HG03139 (cell line): ENCODE measurements around the gene GPX3.

Experiments used
- ATAC-seq: cut with Tn5 transposase; IDR thresholded peaks from one replicate; pipeline ENCODE4 v1.9.1; 2021; ENCODE audit not compliant: unreplicated experiment

GPX3 gene

DNA sequence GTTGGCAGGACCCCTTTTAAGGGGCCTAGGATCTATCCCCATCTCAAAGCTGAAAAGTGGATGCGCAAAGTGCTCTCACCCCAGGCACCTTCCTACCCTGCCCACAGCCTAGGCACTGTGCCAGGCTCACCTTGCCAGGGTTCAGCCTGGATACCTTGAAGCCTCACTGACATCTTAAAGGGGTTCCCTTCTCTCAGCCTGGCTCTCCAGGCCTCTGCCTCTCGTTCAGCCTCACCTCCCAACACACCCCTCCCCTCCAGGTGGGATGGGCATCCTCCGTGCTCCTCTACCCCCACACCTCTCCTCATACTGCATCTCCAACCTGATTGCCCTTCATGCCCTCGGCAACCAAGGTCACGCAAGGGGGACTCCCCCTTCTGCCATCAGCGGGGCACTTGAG, 34.9 kb downstream of the GPX3 start:
- ATAC-seq = no peak

DNA sequence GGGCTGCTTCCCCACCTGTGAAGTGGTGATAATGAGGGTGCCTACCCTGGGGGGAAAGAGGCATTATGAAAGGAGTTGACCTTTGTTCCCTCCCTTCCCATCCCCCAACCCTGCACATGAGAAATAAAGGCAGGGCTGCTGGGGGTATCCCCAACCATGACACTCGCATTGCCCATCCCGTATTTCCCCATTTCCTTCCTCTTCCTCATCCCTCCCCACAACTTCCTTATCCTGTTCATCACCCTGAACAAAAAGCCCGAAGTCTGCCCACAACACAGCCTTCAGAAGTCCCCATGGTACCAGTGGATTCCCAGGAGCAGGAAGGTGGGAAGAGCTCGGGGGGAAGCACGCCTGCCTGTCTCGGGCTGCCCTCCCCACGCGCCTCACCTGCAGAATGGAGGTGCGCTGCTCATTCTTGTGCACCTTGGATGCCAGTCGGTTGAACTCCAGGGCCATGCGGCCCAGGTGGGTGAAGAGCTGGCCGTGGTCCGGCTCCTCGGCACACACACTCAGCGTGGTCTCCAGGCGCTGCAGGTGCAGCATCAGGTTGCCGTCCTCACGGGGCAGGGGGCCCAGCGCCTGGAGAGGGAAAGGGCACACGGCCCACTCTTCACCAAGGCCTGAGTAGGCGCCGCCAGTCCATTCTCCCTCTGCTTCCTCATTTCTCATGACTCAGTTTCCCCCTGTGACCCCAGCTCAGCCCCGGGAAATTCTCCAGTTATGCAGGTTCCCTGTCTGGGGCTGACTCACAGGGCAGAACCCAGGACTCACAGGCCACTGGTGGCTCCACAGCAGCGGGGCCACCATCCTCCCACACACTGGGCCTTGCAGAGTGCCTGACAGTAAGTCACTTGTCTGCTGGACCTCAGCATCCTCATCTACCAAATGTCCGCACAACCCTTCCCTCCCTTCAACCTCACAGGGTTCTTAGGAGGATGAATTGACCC, 36.3 kb downstream of the GPX3 start:
- ATAC-seq = no peak

DNA sequence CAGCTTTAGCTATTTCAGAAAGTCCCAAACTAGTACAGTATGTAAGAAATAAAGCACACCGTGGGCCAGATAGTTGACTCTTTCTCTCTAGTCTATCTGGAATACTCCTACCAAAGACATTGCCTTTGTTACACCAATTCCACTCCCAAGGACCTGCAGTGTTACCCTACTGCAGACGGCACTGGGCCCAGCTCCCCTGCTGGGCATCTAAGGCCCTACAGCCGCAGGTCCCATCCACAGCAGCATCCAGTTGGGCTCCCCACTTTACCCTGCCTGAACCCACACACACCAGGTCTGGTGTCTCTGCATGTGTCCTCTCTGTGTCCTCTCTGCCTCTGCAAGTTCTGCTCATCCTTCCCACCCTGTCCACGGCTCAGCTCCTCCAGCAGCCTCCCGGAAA, 37.9 kb downstream of the GPX3 start:
- ATAC-seq = no peak

DNA sequence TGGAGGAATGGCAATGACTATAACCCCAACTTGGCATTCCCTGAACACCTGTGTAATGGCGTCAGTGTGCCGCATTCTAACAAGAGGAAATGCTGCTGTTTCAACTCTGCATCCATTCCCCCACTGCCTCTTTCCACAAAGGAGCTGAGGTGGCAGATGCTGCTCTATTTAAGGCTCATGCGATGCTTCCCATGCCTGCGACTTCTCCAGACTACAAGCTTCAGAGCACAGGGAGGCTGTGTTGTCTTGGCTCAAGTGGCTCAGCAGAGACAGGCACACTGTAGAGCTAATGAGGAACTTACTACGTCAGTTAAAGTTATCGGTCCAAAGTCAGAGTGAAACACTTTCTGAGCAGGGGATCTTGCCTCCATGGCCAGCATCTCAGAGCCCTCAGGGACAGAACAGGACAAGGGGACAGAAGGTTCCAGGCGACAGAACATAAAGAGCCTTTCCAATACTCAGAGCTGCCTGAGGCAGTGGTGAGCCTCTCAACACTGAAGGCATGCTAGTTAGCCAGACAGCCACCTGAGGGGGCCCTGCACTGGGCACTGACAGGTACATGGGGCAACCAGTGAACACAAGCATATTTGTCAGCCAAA, 38.6 kb downstream of the GPX3 start:
- ATAC-seq = no peak

DNA sequence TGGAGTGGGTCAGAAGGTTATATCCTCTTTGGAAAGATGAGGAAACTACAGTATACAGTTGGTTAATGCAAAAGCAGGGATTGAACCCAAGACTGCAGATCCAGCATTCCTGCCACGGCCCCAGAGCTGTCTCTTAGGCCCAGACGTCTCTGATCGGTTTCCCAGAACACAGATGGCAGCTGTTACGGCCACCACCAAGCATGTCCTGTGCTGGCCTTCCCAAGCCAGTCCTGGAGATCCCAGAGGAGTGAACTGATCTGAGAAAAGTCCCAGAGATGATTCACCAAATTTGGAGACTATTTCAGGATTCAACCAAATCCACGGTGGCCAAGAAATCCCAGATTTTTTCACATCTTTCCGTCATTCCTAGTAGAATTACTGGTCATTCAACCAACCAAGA, 40.4 kb downstream of the GPX3 start:
- no peak for ATAC-seq

DNA sequence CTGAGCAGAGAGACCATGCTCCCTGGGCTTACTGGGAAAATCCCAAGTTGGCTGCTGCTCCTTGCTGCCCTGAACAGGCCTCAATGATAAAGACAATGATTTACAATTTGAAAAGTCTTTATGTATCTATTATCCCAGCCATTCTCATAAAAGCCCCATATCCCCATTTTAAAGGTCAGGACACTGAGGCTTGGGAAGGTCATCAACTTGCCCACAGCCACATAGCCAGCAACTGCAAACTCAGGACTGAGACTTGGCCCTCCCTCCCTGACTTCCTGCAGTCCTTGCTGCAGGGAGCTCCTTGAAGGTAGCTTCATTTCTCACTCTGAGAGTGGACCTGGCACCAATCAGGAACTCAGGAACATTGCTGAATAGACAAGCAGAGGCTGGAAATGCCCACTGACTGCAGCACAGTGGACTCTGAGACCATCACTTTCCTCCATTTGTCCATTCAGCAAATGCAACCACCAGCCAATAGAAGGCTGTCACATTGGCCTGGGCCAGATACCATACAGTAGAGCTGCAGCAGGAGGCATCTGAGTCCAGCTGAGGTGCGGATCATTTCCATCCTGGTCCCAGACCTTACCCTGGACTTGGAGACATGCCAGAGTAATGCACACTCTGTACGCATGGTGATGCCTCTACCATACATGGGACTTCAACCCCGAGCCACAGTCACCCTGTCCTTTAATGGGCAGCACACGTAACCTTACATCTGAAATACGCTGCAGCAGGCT, 42.2 kb downstream of the GPX3 start:
- ATAC-seq = no peak

DNA sequence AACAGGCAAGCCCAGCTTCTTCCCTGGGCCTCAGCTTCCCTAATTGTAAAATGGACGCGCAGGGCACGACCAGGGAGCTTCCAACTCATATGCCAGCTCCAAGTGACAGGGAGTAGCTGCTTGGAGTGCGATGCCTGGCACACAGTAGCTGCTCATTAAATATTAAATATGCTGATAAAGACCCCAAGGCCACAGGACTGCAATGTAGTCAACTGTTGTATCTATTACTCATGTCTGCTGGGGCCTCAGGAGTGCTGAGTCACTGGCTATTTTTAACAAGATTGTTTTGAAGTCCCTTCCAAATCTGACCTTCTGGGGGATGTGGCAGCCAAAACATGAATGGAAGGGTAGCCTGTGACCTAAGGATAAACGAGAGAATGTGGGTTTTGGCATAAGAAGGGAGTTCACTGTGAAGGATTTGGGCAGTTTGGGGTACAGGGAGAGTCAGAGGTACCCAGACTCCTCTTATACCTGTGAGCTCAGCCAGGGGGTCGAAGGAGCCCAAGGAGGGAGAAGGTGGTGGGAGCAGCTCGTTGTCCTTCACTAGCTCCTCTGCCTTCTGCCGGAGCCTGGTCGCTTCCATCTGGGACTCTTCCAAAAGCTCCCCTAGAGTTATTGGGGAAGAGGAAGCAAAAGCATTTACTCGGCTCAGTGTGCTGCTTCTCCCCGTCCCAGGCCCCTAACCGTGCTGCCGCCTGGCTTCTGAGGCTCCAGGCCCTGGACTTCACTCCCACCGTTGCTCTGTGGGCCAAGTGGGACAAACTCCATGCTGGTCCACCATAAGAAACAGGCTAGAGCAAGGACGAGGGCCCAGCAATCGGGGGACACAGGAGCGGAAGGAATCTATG, 43.0 kb downstream of the GPX3 start:
- no peak for ATAC-seq

DNA sequence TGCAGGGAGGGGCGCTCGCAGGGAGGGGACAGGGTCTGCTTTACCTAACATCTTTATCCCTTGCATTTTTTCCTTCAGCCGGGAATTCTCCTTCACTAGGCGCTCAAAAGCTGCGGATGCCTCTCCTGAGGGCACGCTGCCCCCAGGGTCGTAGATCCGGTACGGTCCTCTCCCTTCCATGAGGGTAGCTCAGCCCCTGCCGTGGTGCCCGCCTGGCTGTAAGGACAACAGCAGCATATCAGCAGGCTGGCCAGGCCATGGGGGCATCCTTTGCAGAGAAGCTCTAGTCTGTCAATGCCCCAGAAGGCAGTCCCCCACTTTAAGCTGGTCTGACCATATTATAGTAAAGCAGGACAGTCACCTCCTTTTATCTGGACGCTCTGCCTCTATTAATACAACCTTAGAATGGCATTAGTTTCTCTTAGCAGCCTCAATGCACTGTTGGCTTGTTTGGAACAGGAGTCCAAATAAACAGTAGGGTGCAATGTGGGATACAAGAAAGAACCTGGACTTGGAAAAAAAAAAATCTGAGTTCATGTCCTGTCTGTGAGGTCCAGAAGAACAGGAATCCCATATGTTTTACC, 44.6 kb downstream of the GPX3 start:
- ATAC-seq = no peak

DNA sequence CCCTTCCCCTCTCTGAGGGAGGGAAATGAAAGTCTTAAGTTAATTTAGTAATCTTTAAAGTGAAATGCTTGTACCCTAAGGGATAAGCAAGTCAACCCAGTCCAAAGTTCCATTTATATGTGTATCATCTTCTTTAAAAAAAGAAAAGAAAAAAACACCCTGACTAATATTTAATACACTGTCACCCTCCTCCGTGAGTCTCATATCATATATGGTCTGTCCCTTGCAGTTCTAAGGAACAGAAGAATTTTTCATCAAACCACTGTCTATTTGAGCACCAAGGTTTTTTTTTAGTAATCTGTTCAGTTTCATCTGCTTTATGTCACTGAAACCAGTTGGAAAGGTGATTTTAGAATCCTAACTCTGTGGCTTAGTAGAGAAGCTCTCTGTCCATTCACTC, 45.2 kb downstream of the GPX3 start:
- no peak for ATAC-seq

DNA sequence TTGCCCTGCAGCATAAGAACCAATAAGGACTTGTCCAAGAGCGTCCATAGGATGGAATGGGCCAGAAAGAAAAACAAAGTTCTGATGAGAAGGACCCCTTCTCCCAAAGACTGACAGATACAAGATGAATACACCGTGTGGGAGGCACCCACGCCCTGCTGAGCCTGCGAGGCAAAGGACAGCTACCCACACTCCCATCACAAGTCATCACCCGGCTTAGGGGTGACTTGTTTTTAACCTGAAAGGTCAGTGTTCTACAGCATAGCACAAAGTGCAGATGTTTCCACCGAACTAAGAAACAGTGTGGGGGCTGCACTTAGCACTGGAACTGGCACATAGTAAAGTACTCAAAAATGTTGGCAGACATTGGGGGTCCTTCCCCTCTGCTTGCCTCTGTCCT, 46.5 kb downstream of the GPX3 start:
- no peak for ATAC-seq

DNA sequence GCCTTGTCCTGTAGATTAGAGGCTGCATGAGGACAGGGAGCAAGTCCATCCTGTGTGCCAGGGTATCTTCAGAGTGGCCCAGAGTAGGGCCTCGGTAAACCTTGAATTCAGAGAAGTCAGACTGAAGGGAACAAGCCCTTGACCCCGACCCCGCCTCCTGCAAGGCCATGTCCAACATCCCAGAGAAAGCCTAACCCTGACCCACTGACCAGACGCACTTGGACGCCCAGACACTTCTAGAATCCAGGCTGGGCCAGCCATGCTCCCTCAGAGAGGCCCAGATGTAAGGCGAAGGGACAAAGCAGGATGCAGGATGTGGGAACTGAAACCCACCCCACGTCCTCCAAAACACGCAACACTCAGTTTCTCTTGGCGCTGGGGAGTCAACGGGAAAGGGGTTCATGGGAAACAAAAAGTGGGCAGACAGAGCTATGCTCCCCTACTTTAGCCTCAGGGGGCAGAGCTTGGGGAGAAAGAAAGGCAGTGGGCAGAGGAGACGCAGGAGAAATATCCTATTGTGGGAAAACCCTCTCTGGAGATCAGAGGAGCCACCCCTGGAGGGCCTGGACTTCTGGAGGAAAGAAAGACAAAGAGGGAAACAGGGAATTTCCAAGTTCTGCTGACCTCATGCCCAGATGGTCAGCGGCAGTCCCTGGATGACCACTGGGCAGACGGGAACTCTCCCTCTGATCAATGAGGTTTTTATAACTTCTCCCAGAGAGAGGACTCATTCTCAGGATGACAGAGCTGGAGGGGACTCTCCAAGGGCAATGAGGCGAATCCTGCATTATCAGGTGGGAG, 47.4 kb downstream of the GPX3 start:
- ATAC-seq = no peak

DNA sequence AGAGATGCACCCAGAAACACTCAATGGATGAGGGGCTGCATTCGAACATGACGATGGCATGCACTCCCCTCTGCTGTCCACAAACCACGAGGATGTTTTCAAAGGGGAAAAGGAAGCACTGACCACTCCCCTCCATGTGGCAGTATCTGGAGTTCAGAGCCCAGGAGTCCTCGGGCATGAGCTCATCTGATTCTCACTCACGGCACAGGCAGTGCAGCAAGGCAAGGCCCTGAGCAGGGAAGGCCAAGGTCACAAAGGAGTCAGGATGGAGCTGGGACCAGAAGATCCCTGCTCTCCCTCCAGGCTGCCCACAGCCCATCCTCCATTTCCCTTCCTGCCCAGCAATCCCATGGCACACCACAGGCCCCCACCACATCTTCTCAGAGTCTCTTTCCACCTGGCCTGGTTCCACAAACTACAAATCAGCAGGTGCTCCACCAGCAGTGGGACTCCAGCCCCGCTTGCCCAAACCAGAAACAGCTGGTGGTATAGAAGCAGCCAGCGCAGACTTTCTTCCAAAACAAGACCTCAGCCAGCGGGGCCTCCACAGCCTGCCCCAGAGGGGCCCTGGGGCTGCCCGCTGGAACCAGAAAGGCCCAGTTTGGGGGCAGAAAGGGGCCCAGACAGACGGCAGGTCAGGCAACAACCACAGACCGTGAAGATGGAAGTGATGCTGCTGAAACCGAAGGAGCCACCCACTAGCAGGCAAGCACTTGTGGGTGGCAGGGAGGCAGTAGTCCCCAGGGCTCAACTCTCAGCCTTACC, 48.2 kb downstream of the GPX3 start:
- ATAC-seq = no peak

DNA sequence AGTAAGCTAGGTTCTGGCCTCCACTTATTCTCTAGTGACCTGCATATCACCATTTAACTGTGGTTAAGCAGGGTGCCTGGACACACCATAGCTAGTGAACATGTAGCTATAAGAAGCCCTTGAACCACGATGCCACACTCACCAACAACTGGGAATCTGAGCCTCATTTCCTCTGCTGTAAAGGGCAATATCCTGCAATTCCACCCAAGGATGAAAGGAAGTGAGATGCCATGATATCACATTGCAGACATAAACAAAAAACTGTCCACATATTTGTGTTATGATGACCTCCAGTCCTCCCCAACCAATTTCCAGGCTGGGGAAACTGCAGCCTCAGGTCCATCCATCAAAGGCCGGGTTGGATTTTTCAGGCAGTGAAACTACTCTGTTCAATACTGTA, 50.1 kb downstream of the GPX3 start:
- no peak for ATAC-seq

DNA sequence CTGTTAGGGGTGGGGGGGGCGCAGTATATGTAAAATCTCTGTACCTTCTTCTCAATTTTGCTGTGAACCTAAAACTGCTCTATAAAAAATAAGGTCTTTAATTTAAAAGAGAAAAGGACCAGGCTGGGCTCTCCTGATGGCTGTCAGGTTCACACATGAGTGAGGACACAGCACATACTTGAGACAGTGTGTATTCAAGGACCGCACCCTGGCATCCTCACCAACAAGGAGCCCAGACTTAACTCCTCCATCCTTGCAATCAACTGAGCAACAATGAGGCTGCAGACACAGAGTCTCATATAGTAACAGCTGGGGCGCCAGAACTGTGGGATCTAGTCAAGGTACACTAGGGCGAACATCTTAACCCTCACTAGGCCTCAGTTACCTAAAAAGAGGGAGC, 50.6 kb downstream of the GPX3 start:
- no peak for ATAC-seq

DNA sequence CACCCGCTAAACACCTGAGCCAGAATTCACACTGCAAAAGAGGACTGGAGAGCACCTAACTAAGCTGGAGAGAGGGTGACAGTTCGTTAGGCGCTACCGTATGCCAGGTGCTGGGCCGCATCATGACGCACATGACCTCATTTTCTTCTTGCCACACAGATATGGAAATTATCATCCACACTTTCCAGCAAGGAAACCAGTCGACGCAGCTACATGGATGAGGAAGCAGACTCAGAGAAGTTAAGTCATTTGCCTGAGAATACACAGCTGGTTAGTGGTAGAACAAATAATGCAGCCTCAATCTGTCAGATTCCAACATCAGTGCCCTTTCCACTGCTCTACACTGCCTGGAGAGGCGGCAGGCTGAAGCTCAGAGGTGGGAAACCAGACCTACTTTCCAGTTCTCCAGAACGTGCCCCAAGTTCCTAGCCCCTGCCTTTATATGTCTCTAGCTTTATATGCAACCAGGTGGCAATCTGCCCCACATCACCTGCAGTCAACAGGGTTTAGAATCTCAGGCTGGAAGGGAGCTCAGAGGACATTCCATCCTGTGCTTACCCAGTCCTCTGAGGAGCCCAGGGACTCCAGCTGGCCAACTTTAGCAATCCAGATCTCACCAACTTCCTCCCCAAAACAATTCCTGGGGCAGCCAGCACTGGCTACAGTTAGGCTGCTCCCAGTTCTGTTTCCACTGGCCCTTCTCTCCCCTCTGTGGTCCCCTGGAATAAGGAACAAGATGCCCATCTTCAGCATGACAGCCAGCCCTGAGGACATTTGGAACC, 51.6 kb downstream of the GPX3 start:
- no peak for ATAC-seq

DNA sequence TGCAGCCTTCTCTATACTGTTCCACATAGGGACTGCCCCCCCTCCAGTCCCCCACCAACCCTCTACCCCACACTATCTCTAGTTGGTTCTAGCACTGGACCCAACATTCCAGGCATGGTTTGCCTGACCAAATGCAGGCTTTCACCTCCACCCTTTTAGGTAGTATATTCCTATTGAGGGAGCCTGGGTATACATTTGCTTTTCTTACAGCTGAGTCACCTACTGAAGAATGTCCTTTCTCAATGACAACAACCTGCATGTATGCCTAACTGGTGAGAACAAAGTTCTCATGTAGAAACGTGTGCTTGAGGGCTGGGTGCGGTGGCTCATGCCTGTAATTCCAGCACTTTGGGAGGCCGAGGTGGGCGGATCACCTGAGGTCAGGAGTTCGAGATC, 52.2 kb downstream of the GPX3 start:
- no peak for ATAC-seq

DNA sequence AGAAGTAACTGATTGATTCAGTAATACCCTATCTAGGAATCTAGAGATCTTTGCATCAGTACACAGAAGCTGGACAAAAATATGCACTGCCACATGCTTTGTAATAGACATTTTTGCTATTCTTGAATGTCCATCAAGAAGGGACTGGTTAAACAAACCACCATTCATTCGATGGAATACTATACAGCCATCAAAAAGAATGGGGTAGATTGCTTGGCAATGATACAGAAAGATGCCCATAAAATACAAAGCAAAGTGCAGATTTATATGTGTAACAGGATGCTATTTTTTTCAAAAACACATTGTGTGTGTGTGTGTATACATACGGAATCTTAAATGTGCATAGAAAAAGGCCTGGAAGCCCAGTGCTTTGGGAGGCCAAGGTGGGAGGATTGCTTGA, 52.9 kb downstream of the GPX3 start:
- no peak for ATAC-seq

DNA sequence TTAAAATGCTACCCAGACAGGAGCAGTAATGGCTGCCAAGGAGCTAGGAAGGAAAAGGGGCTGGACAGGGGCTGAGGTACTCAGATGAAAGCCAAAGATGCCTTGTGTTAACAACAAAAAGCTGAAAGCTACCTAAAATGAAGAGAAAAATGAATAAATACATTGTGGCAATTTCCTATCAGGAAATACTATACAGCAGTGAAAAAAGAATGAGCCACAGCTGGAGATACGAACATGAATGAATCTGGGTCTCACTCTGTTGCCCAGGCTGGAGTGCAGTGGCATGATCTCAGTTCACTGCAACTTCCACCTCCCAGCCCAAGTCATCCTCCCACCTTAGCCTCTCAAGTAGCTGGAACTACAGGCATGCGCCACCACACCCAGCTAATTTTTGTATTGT, 54.2 kb downstream of the GPX3 start:
- no peak for ATAC-seq
